Testis (tissue), 2 donors: Measurements from ENCODE around the gene ADSS1.

ENCODE experiments used
- POLR2A ChIP-seq: fragments of 450-650 bp; IDR thresholded peaks from one replicate; pipeline ENCODE4 v1.6.1; 2017; ENCODE audit warnings: antibody characterized with exemption, mild to moderate bottlenecking, moderate library complexity
- TF ChIP-seq, protein P1 (sequence below), 3 experiments: fragments of 450-650 bp in 2 of 3; fragments of 200-600 bp in 1 of 3; sonication (generic) in 1 of 3; IDR thresholded peaks; one replicate each; pipeline ENCODE4 v1.5.1; 2016 to 2019; ENCODE audit warnings: antibody characterized with exemption in 3 of 3, mild to moderate bottlenecking in 2 of 3, moderate library complexity in 1 of 3

DNA sequence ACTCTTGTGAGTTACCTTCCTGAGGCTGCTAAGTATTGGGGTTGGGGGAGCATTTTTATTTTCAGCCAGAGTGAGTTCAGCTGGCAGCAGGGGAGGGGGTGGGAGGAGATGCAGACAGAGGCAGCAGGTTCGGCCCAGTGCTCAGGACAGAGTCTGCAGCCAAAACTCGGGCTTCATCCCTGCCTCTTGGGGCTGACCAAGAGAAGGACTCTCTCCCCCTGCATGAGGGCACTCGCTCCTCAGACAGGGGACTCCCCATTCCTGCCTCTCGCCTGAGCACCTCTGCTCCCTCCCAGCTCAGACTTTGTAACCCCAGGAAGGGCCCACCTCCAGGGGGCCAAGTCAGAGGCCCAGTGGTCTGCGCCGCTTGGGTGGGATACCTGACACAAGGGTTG lies 72.7 kb downstream of the ADSS1 start:
- TF ChIP-seq POLR2A: no peak
- TF ChIP-seq, protein P1, sequence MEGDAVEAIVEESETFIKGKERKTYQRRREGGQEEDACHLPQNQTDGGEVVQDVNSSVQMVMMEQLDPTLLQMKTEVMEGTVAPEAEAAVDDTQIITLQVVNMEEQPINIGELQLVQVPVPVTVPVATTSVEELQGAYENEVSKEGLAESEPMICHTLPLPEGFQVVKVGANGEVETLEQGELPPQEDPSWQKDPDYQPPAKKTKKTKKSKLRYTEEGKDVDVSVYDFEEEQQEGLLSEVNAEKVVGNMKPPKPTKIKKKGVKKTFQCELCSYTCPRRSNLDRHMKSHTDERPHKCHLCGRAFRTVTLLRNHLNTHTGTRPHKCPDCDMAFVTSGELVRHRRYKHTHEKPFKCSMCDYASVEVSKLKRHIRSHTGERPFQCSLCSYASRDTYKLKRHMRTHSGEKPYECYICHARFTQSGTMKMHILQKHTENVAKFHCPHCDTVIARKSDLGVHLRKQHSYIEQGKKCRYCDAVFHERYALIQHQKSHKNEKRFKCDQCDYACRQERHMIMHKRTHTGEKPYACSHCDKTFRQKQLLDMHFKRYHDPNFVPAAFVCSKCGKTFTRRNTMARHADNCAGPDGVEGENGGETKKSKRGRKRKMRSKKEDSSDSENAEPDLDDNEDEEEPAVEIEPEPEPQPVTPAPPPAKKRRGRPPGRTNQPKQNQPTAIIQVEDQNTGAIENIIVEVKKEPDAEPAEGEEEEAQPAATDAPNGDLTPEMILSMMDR (IDR thresholded peaks at IDR 0.05): no peak
